HepG2 (cell line): ENCODE measurements around the gene GJC2. TPM values are rescaled to one million over a fixed set of nuclear protein-coding genes. Genes with fewer than 3 reads are reported as not detected.

Source experiments
- ATAC-seq: fragments of 200-7000 bp; cut with Tn5 transposase; 3 replicates; pipeline ENCODE4 v1.9.1; 2020; ENCODE audit warnings: mild to moderate bottlenecking, moderate library complexity
- BruUV-seq: library from RNA; stranded (reverse); fragments of 400-500 nt; replicated peaks from 2 replicates; lab custom pipeline; 2021; lab: Mats Ljungman, UMichigan
- CTCF ChIA-PET: fragments of 300-600 bp; formaldehyde crosslinking; extraction: SDS; loops from one replicate; lab custom pipeline; 2021; ENCODE audit warnings: low total read pairs, inconsistent platforms, low intra/inter-chr PET ratio; lab: Yijun Ruan, JAX
- POLR2A ChIA-PET: fragments of 350-600 bp; sonication (Branson Sonifier 250); formaldehyde crosslinking; loops from one replicate; lab custom pipeline; 2020; ENCODE audit warnings: antibody characterized with exemption, inconsistent platforms; lab: Yijun Ruan, JAX
- DNase-seq: peaks from one replicate; pipeline ENCODE4 v3.0.0-alpha.2; 2015; ENCODE audit warnings: low spot score
- FAIRE-seq: peaks from 3 replicates; lab custom pipeline; 2011; peaks lifted over from hg19 to GRCh38; lab: Jason Lieb, UNC
- H2AFZ ChIP-seq: one replicate; pipeline ENCODE4 v1.6.1; 2011; ENCODE audit warnings: low read length, inconsistent platforms
- H3K27ac ChIP-seq: fragments of 300-600 bp; 3 replicates; pipeline ENCODE4 v1.8.0; 2011; ENCODE audit warnings: mixed run types, mild to moderate bottlenecking, mixed read lengths, low read length, inconsistent platforms; ENCODE audit not compliant: insufficient read depth; ENCODE audit errors: extremely low read length
- H3K27me3 ChIP-seq, 2 experiments: fragments of 200-600 bp in 1 of 2; 2 replicates in 1 of 2; 3 replicates in 1 of 2; pipeline versions ENCODE4 v1.6.0 to v1.8.0; 2011; ENCODE audit warnings: low read length in 2 of 2, mild to moderate bottlenecking in 2 of 2, moderate library complexity in 2 of 2, inconsistent platforms in 1 of 2; ENCODE audit not compliant: insufficient read depth in 2 of 2, control insufficient read depth in 1 of 2
- H3K36me3 ChIP-seq, 2 experiments: fragments of 200-600 bp in 1 of 2; replicated peaks in 1 of 2; 2 replicates in 1 of 2; 3 replicates in 1 of 2; pipeline versions ENCODE4 v1.5.1 to v1.8.0; 2011; ENCODE audit warnings: low read length in 2 of 2, inconsistent platforms in 1 of 2; ENCODE audit not compliant: insufficient read depth in 2 of 2, control insufficient read depth in 1 of 2
- H3K4me1 ChIP-seq: 2 replicates; pipeline ENCODE4 v1.5.1; 2012; ENCODE audit warnings: low read length, inconsistent platforms; ENCODE audit not compliant: insufficient read depth
- H3K4me2 ChIP-seq: 2 replicates; pipeline ENCODE4 v1.6.0; 2011; ENCODE audit warnings: low read depth, low read length, inconsistent platforms
- H3K4me3 ChIP-seq, 3 experiments: fragments of 200-600 bp in 1 of 3; sonication (generic), shearing (Covaris generic) in 1 of 3; replicated peaks in 1 of 3; 2 replicates each; pipeline ENCODE4 v1.5.1; 2011 to 2016; ENCODE audit warnings: low read length in 3 of 3, inconsistent platforms in 2 of 3, low read depth in 2 of 3, mild to moderate bottlenecking in 2 of 3, control low read depth in 1 of 3, mixed read lengths in 1 of 3; ENCODE audit not compliant: insufficient read depth in 1 of 3
- H3K79me2 ChIP-seq: one replicate; pipeline ENCODE4 v1.6.1; 2011; ENCODE audit warnings: low read length, inconsistent platforms; ENCODE audit not compliant: insufficient read depth
- H3K9ac ChIP-seq: 2 replicates; pipeline ENCODE4 v1.6.0; 2011; ENCODE audit warnings: mild to moderate bottlenecking, low read depth, low read length, inconsistent platforms; ENCODE audit not compliant: insufficient read depth
- H3K9me3 ChIP-seq: 2 replicates; pipeline ENCODE4 v1.5.1; 2012; ENCODE audit warnings: mild to moderate bottlenecking, low read length
- H4K20me1 ChIP-seq: 2 replicates; pipeline ENCODE4 v1.6.0; 2011; ENCODE audit warnings: inconsistent platforms, mild to moderate bottlenecking, low read length, moderate library complexity; ENCODE audit not compliant: insufficient read depth
- ATF6 ChIP-seq: sonication (generic); formaldehyde crosslinking; conservative IDR thresholded peaks from 2 replicates; pipeline ENCODE4 v1.4.0; 2020; ENCODE audit warnings: missing genetic modification reagents
- HMG20B ChIP-seq: conservative IDR thresholded peaks from 2 replicates; pipeline ENCODE4 v1.6.1; 2016; ENCODE audit warnings: missing genetic modification reagents, missing compliant biosample characterization
- LCORL ChIP-seq, 2 experiments: fragments of 450-650 bp in 1 of 2; sonication (generic) in 1 of 2; formaldehyde crosslinking in 1 of 2; IDR thresholded peaks; 2 replicates each; pipeline versions ENCODE4 v1.5.0 to v1.6.1; 2017 to 2020; ENCODE audit warnings: antibody characterized with exemption in 1 of 2, missing genetic modification reagents in 1 of 2
- MAF1 ChIP-seq: sonication (generic); formaldehyde crosslinking; IDR thresholded peaks from 2 replicates; pipeline ENCODE4 v1.5.0; 2020; ENCODE audit warnings: missing genetic modification reagents, borderline replicate concordance
- MTF2 ChIP-seq: sonication (generic); formaldehyde crosslinking; IDR thresholded peaks from 2 replicates; pipeline ENCODE4 v1.5.0; 2020; ENCODE audit warnings: missing genetic modification reagents, borderline replicate concordance
- PTBP1 ChIP-seq: fragments of 200-400 bp; formaldehyde crosslinking; IDR thresholded peaks from 2 replicates; pipeline ENCODE4 v1.6.1; 2018; ENCODE audit warnings: low read length, low read depth; ENCODE audit not compliant: poor library complexity, severe bottlenecking
- ZBTB21 ChIP-seq: sonication (generic); formaldehyde crosslinking; IDR thresholded peaks from 2 replicates; pipeline ENCODE4 v1.4.0; 2020; ENCODE audit warnings: missing genetic modification reagents
- ZNF274 ChIP-seq: sonication (generic); formaldehyde crosslinking; IDR thresholded peaks from 2 replicates; pipeline ENCODE4 v1.5.1; 2020; ENCODE audit warnings: mild to moderate bottlenecking, missing genetic modification reagents
- ZNF766 ChIP-seq: sonication (generic); formaldehyde crosslinking; IDR thresholded peaks from 2 replicates; pipeline ENCODE4 v1.5.0; 2020; ENCODE audit warnings: missing genetic modification reagents, borderline replicate concordance
- ZNF768 ChIP-seq: sonication (generic); formaldehyde crosslinking; IDR thresholded peaks from 2 replicates; pipeline ENCODE4 v1.4.0; 2020; ENCODE audit warnings: missing genetic modification reagents
- ZNF773 ChIP-seq: sonication (generic); formaldehyde crosslinking; IDR thresholded peaks from 2 replicates; pipeline ENCODE4 v1.4.0; 2020; ENCODE audit warnings: missing genetic modification reagents, borderline replicate concordance
- ZNF83 ChIP-seq: sonication (generic); formaldehyde crosslinking; IDR thresholded peaks from 2 replicates; pipeline ENCODE4 v1.4.0; 2020; ENCODE audit warnings: missing genetic modification reagents, mild to moderate bottlenecking, borderline replicate concordance
- WGBS: methylation state at CpG from one replicate; pipeline ENCODE4 v1.1.6; 2017; ENCODE audit warnings: low lambda C conversion rate; 5-methylcytosine and 5-hydroxymethylcytosine counted together
- in situ Hi-C: cut with HindIII; loops from 2 replicates; pipeline ENCODE4 v1.10.0; 2017; ENCODE audit warnings: low pct_unique_long_range_greater_than_20kb; ENCODE audit not compliant: extremely low pct_ligation_motif_present
- intact Hi-C: fragments of 100-400 bp; cut with micrococcal nuclease; formaldehyde crosslinking; loops from one replicate; pipeline ENCODE4 v1.10.0; 2022; ENCODE audit not compliant: unreplicated experiment
- polyA plus RNA-seq, 8 experiments: library from polyadenylated mRNA; depleted of rRNA in 3 of 8; stranded (reverse) in 7 of 8; unstranded in 1 of 8; fragments of >200 nt; fragmentation: Illumina TruSeq in 4 of 8; extraction: Trizol in 4 of 8; gene quantifications; 2 replicates each; pipeline versions ENCODE4 v1.2.1 to v1.2.3, GENCODE V29; 2011 to 2016; ENCODE audit warnings: low read depth in 4 of 8, missing spikeins in 1 of 8, mixed read lengths in 1 of 8; ENCODE audit not compliant: insufficient read depth in 1 of 8
- total RNA-seq, 5 experiments: library from RNA; depleted of rRNA; stranded (reverse); fragments of >200 nt; fragmentation: Illumina TruSeq; extraction: Trizol; gene quantifications; 2 replicates each; pipeline ENCODE4 v1.2.3, GENCODE V29; 2016; ENCODE audit warnings: low read depth in 1 of 5
- TF ChIP-seq, protein P1 (sequence below): sonication (generic); formaldehyde crosslinking; IDR thresholded peaks from 2 replicates; pipeline ENCODE4 v1.5.0; 2020; ENCODE audit warnings: mild to moderate bottlenecking, low read depth, missing genetic modification reagents, borderline replicate concordance

The GJC2 gene
- total and polyA plus RNA-seq, 2 of the 13 experiments (the other 11 are each of a cell fraction or from before 2014, with no cell fraction given), result 1.6 to 3.8 TPM

DNA sequence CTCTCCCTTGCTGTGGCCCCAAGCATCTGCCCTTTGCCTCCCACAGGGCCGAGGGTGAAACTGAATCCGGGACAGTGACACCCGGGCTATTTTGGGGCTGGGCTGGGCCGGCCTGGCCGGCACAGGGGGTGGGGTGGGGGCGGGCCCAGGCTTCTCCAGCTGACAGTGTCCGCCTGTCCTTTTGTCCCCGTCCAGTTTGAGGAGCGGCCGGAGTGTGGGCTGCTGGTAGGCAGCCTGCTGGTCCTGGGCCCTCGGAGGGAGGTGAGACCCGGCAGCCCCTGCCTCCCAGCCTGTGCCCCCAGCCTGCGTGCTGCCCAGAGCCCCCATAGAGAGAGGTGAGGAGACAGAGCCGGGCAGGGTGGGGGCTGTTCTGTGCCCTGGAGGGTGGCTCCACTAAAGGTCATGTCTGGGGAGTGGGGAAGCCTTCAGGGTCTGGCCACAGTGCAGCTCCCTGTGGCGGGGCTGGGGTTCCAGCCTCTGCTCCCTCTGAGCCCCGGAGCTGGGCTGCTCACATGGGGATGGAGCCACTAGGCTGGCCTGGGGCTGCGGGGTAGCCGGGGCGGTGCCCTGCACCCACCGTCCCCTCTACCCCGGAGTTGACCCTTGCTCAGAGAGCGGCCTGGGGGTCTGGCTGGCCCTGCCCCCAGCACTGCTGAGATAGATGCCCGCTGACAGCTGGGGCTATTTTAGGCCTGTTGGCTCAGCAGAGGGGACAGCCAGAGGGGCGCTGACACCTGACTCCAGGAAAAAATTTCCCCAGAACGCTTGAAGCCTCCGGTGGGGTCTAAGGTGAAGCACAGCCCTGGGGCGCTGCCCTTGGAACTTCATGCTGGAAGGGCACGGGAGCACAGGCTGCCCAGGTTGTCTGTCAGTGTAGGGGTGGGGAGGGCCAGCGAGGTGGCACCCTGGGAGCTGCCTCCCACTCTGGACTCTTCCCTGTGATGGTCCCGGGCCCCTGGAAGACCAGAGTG, 58.4 kb downstream of the GJC2 start, which contains the start of gene OBSCN:
Gene OBSCN, plus strand, starts transcription at position 194 of the 971 bp plus-strand sequence. CDS start 3,740 bp downstream, outside the sequence.
- ATAC-seq, result no peak
- Histone ChIP-seq H3K9ac (no peak within 1 kb of the TSS), H3K27me3 (peaks cover 4 to 36% of the 10 kb centered on the region in 2 experiments; a peak in 4 of 5 replicates), H3K4me1 (no peaks in the 10 kb centered on the region), H4K20me1 (no peaks in the 10 kb centered on the region), H3K4me2 (no peak within 1 kb of the TSS), H3K4me3 (no peak within 1 kb of the TSS), H2AFZ (no peak within 1 kb of the TSS), H3K79me2 (no peaks in the 10 kb centered on the region), H3K36me3 (no peaks in the 10 kb centered on the region)
- BruUV-seq, result no TSS peak
- no peak for FAIRE-seq
- WGBS, result 0% methylated on average over 2 of the region's 30 CpGs
- DNase-seq, result no peak
- TF ChIP-seq ZNF773 (CRISPR knock-in tag) (no peak), LCORL (IDR thresholded peaks at IDR 0.05) (no peak), LCORL (CRISPR knock-in tag; IDR thresholded peaks at IDR 0.05) (no peak), ZNF768 (CRISPR knock-in tag) (no peak), ATF6 (CRISPR knock-in tag) (no peak), ZBTB21 (CRISPR knock-in tag) (no peak), ZNF274 (no peak), MAF1 (CRISPR knock-in tag) (no peak), MTF2 (CRISPR knock-in tag) (no peak), HMG20B (CRISPR knock-in tag) (no peak), ZNF766 (CRISPR knock-in tag) (no peak), ZNF83 (CRISPR knock-in tag) (no peak), PTBP1 (no peak)
- TF ChIP-seq, protein P1, sequence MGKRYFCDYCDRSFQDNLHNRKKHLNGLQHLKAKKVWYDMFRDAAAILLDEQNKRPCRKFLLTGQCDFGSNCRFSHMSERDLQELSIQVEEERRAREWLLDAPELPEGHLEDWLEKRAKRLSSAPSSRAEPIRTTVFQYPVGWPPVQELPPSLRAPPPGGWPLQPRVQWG, result no peak
- TF ChIP-seq, all 625 proteins: peak for 0
- in situ Hi-C loops, result no loop called here
- POLR2A ChIA-PET, result no interaction called here
- Histone ChIP-seq H3K27ac (no peak within 1 kb of the TSS), H3K9me3 (no peaks in the 10 kb centered on the region)
- CTCF ChIA-PET, result no interaction called here
- intact Hi-C loops, result no loop called here
